Testis (tissue), 3 donors: ENCODE measurements around the gene STAM. TPM values are rescaled to one million over a fixed set of nuclear protein-coding genes. Genes with fewer than 3 reads are reported as not detected.

Experiments
- DNase-seq: peaks from one replicate; pipeline ENCODE4 v3.0.0-alpha.2; 2019
- H3K27ac ChIP-seq, 2 donors: fragments of 200-600 bp; sonication (generic); one replicate each; pipeline ENCODE4 v1.5.1; 2019
- H3K27me3 ChIP-seq: fragments of 200-600 bp; sonication (generic); one replicate; pipeline ENCODE4 v1.5.1; 2019
- H3K36me3 ChIP-seq: fragments of 200-600 bp; sonication (generic); one replicate; pipeline ENCODE4 v1.5.1; 2017; ENCODE audit warnings: low read depth; ENCODE audit errors: missing control alignments
- H3K4me1 ChIP-seq: fragments of 200-600 bp; sonication (generic); one replicate; pipeline ENCODE4 v1.5.1; 2019
- H3K4me3 ChIP-seq, 2 donors: fragments of 200-600 bp; sonication (generic); one replicate each; pipeline ENCODE4 v1.5.1; 2017 to 2019
- H3K9me3 ChIP-seq: fragments of 200-600 bp; sonication (generic); one replicate; pipeline ENCODE4 v1.5.1; 2017
- CTCF ChIP-seq, 3 experiments: fragments of 450-650 bp in 2 of 3; fragments of 200-600 bp in 1 of 3; sonication (generic) in 1 of 3; IDR thresholded peaks; one replicate each; pipeline ENCODE4 v1.5.1; 2016 to 2019; ENCODE audit warnings: antibody characterized with exemption in 3 of 3, mild to moderate bottlenecking in 2 of 3, moderate library complexity in 1 of 3
- POLR2A ChIP-seq: fragments of 450-650 bp; IDR thresholded peaks from one replicate; pipeline ENCODE4 v1.6.1; 2017; ENCODE audit warnings: antibody characterized with exemption, mild to moderate bottlenecking, moderate library complexity
- WGBS, 2 donors: methylation state at CpG; one replicate each; pipeline ENCODE4 v1.1.5; 2018; 5-methylcytosine and 5-hydroxymethylcytosine counted together
- intact Hi-C: fragments of 100-400 bp; cut with DNase I; formaldehyde crosslinking; loops from one replicate; pipeline ENCODE4 v1.15.1; 2023; ENCODE audit warnings: low total_unique reads
- polyA plus RNA-seq: library from polyadenylated mRNA; stranded (reverse); fragments of 350-450 nt; fragmentation: Illumina TruSeq; extraction: RNeasy Lipid Tissue Mini Kit (QIAGEN cat#74804); gene quantifications from one replicate; pipeline ENCODE4 v1.2.3, GENCODE V29; 2014; ENCODE audit warnings: low read depth, low replicate concordance; ENCODE audit not compliant: insufficient read depth
- total RNA-seq, 2 donors: library from RNA; depleted of rRNA; stranded (reverse); fragments of >200 nt; gene quantifications; one replicate each; pipeline ENCODE4 v1.2.3, GENCODE V29; 2016

The STAM gene
- total and polyA plus RNA-seq, 3 donors from 2014 or later, result 23.7 to 40.9 (median 40.6) TPM

- DNase-seq, result no peak
- 90 to 96% methylated on average over 3 of the region's 3 CpGs for WGBS, 2 donors
- intact Hi-C loops, result no loop called here
- Histone ChIP-seq H3K36me3 (no peaks in the 10 kb centered on the region), H3K4me3 (no peak overlapping the region), H3K9me3 (no peaks in the 10 kb centered on the region), H3K27ac (no peak overlapping the region), H3K4me1 (no peaks in the 10 kb centered on the region), H3K27me3 (no peaks in the 10 kb centered on the region)
- TF ChIP-seq CTCF (IDR thresholded peaks at IDR 0.05) (no peak), POLR2A (no peak)
Observed at GRCh38 chr10:17661510-17661909, 17.6 kb downstream of the STAM start.

GRCh38 chr10:17662193-17663138 lies 18.5 kb downstream of the STAM start:
- WGBS, 2 donors, result 71 to 73% methylated on average over 2 of the region's 2 CpGs
- no peak overlapping the region for H3K27ac ChIP-seq
- intact Hi-C loops, result no loop called here

GRCh38 chr10:17663450-17663849 lies 19.5 kb downstream of the STAM start:
- no peak for DNase-seq
- Histone ChIP-seq H3K4me1 (no peaks in the 10 kb centered on the region), H3K9me3 (no peaks in the 10 kb centered on the region), H3K4me3 (no peak overlapping the region), H3K36me3 (no peaks in the 10 kb centered on the region), H3K27ac (no peak overlapping the region), H3K27me3 (no peaks in the 10 kb centered on the region)
- WGBS, 2 donors, result 67 to 74% methylated on average over 1 of the region's 1 CpG
- intact Hi-C loops, result no loop called here
- TF ChIP-seq POLR2A (no peak), CTCF (IDR thresholded peaks at IDR 0.05) (no peak)

More at GRCh38 chr10:17662193-17663138, 18.5 kb downstream of the STAM start:
- H3K4me1 ChIP-seq, result no peaks in the 10 kb centered on the region
- DNase-seq, result no peak
- no peaks in the 10 kb centered on the region for H3K36me3 ChIP-seq
- no peaks in the 10 kb centered on the region for H3K27me3 ChIP-seq
- no peaks in the 10 kb centered on the region for H3K9me3 ChIP-seq
- no peak for TF ChIP-seq CTCF (IDR thresholded peaks at IDR 0.05)
- no peak for TF ChIP-seq POLR2A
- H3K4me3 ChIP-seq, result no peak overlapping the region

GRCh38 chr10:17665747-17666146 lies 21.8 kb downstream of the STAM start:
- TF ChIP-seq CTCF (IDR thresholded peaks at IDR 0.05) (no peak), POLR2A (no peak)
- Histone ChIP-seq H3K4me1 (no peaks in the 10 kb centered on the region), H3K4me3 (no peak overlapping the region), H3K9me3 (no peaks in the 10 kb centered on the region), H3K27me3 (no peaks in the 10 kb centered on the region), H3K36me3 (no peaks in the 10 kb centered on the region), H3K27ac (peak overlapping the region; percentile 26 to 41)
- WGBS, 2 donors, result 42 to 58% methylated on average over 4 of the region's 4 CpGs
- DNase-seq, result no peak
- intact Hi-C loops, result no loop called here
